Measurements from ENCODE around the gene TBC1D7.

The TBC1D7 gene

GRCh38 chr6:13354331-13355042 is 26.1 kb upstream of the TBC1D7 start:
- no peaks in the 10 kb centered on the region for H3K27me3 ChIP-seq (ENCODE audit: control insufficient read depth, insufficient read depth, low read length)
- no peak overlapping the region for H3K4me3 ChIP-seq (ENCODE audit: low read length)
- H3K4me1 ChIP-seq (ENCODE audit: control insufficient read depth, insufficient read depth, low read length) = peaks cover 9% of the 10 kb centered on the region
- H3K9me3 ChIP-seq (ENCODE audit: control insufficient read depth, low read length) = no peaks in the 10 kb centered on the region
- no peaks in the 10 kb centered on the region for H3K36me3 ChIP-seq (ENCODE audit: control insufficient read depth, insufficient read depth, low read length)
- H3K9ac ChIP-seq (ENCODE audit: low read length) = no peak overlapping the region

- H3K27me3 ChIP-seq (ENCODE audit: control insufficient read depth, insufficient read depth, low read length) = no peaks in the 10 kb centered on the region
- H3K9ac ChIP-seq (ENCODE audit: low read length) = no peak overlapping the region
- H3K4me3 ChIP-seq (ENCODE audit: low read length) = no peak overlapping the region
- H3K9me3 ChIP-seq (ENCODE audit: control insufficient read depth, low read length) = no peaks in the 10 kb centered on the region
- H3K4me1 ChIP-seq (ENCODE audit: control insufficient read depth, insufficient read depth, low read length) = peaks cover 9% of the 10 kb centered on the region
- no peaks in the 10 kb centered on the region for H3K36me3 ChIP-seq (ENCODE audit: control insufficient read depth, insufficient read depth, low read length)
These were observed 23.8 kb upstream of the TBC1D7 start for GRCh38 chr6:13352165-13352564.

GRCh38 chr6:13351271-13351670 is 22.9 kb upstream of the TBC1D7 start:
- Histone ChIP-seq H3K9me3 (ENCODE audit: control insufficient read depth, low read length) (no peaks in the 10 kb centered on the region), H3K4me3 (ENCODE audit: low read length) (no peak overlapping the region), H3K36me3 (ENCODE audit: control insufficient read depth, insufficient read depth, low read length) (no peaks in the 10 kb centered on the region), H3K4me1 (ENCODE audit: control insufficient read depth, insufficient read depth, low read length) (peaks cover 9% of the 10 kb centered on the region), H3K27me3 (ENCODE audit: control insufficient read depth, insufficient read depth, low read length) (no peaks in the 10 kb centered on the region), H3K9ac (ENCODE audit: low read length) (no peak overlapping the region)

GRCh38 chr6:13349811-13350506 is 21.6 kb upstream of the TBC1D7 start:
- no peaks in the 10 kb centered on the region for H3K36me3 ChIP-seq (ENCODE audit: control insufficient read depth, insufficient read depth, low read length)
- H3K9ac ChIP-seq (ENCODE audit: low read length) = no peak overlapping the region
- no peaks in the 10 kb centered on the region for H3K9me3 ChIP-seq (ENCODE audit: control insufficient read depth, low read length)
- no peaks in the 10 kb centered on the region for H3K27me3 ChIP-seq (ENCODE audit: control insufficient read depth, insufficient read depth, low read length)
- peaks cover 1% of the 10 kb centered on the region for H3K4me1 ChIP-seq (ENCODE audit: control insufficient read depth, insufficient read depth, low read length)
- H3K4me3 ChIP-seq (ENCODE audit: low read length) = no peak overlapping the region

GRCh38 chr6:13348334-13349113 is 20.2 kb upstream of the TBC1D7 start:
- Histone ChIP-seq H3K9ac (ENCODE audit: low read length) (no peak overlapping the region), H3K4me3 (ENCODE audit: low read length) (no peak overlapping the region), H3K9me3 (ENCODE audit: control insufficient read depth, low read length) (no peaks in the 10 kb centered on the region), H3K27me3 (ENCODE audit: control insufficient read depth, insufficient read depth, low read length) (no peaks in the 10 kb centered on the region), H3K36me3 (ENCODE audit: control insufficient read depth, insufficient read depth, low read length) (no peaks in the 10 kb centered on the region), H3K4me1 (ENCODE audit: control insufficient read depth, insufficient read depth, low read length) (no peaks in the 10 kb centered on the region)

GRCh38 chr6:13346245-13346644 is 17.9 kb upstream of the TBC1D7 start:
- H3K4me3 ChIP-seq (ENCODE audit: low read length) = no peak overlapping the region
- no peaks in the 10 kb centered on the region for H3K9me3 ChIP-seq (ENCODE audit: control insufficient read depth, low read length)
- no peaks in the 10 kb centered on the region for H3K27me3 ChIP-seq (ENCODE audit: control insufficient read depth, insufficient read depth, low read length)
- no peaks in the 10 kb centered on the region for H3K36me3 ChIP-seq (ENCODE audit: control insufficient read depth, insufficient read depth, low read length)
- no peaks in the 10 kb centered on the region for H3K4me1 ChIP-seq (ENCODE audit: control insufficient read depth, insufficient read depth, low read length)
- H3K9ac ChIP-seq (ENCODE audit: low read length) = no peak overlapping the region

GRCh38 chr6:13342414-13343019 is 14.2 kb upstream of the TBC1D7 start:
- Histone ChIP-seq H3K27me3 (ENCODE audit: control insufficient read depth, insufficient read depth, low read length) (no peaks in the 10 kb centered on the region), H3K4me1 (ENCODE audit: control insufficient read depth, insufficient read depth, low read length) (no peaks in the 10 kb centered on the region), H3K9ac (ENCODE audit: low read length) (no peak overlapping the region), H3K9me3 (ENCODE audit: control insufficient read depth, low read length) (no peaks in the 10 kb centered on the region), H3K36me3 (ENCODE audit: control insufficient read depth, insufficient read depth, low read length) (no peaks in the 10 kb centered on the region), H3K4me3 (ENCODE audit: low read length) (no peak overlapping the region)

GRCh38 chr6:13339863-13340630 is 11.7 kb upstream of the TBC1D7 start:
- no peak overlapping the region for H3K9ac ChIP-seq (ENCODE audit: low read length)
- no peaks in the 10 kb centered on the region for H3K36me3 ChIP-seq (ENCODE audit: control insufficient read depth, insufficient read depth, low read length)
- H3K4me1 ChIP-seq (ENCODE audit: control insufficient read depth, insufficient read depth, low read length) = no peaks in the 10 kb centered on the region
- H3K4me3 ChIP-seq (ENCODE audit: low read length) = no peak overlapping the region
- H3K9me3 ChIP-seq (ENCODE audit: control insufficient read depth, low read length) = no peaks in the 10 kb centered on the region
- no peaks in the 10 kb centered on the region for H3K27me3 ChIP-seq (ENCODE audit: control insufficient read depth, insufficient read depth, low read length)

GRCh38 chr6:13338038-13338437 is 9.7 kb upstream of the TBC1D7 start:
- Histone ChIP-seq H3K9ac (ENCODE audit: low read length) (no peak overlapping the region), H3K27me3 (ENCODE audit: control insufficient read depth, insufficient read depth, low read length) (no peaks in the 10 kb centered on the region), H3K9me3 (ENCODE audit: control insufficient read depth, low read length) (no peaks in the 10 kb centered on the region), H3K4me1 (ENCODE audit: control insufficient read depth, insufficient read depth, low read length) (no peaks in the 10 kb centered on the region), H3K36me3 (ENCODE audit: control insufficient read depth, insufficient read depth, low read length) (no peaks in the 10 kb centered on the region), H3K4me3 (ENCODE audit: low read length) (no peak overlapping the region)

- Histone ChIP-seq H3K4me3 (ENCODE audit: low read length) (no peak overlapping the region), H3K36me3 (ENCODE audit: control insufficient read depth, insufficient read depth, low read length) (no peaks in the 10 kb centered on the region), H3K9ac (ENCODE audit: low read length) (no peak overlapping the region)
These were observed 8.2 kb upstream of the TBC1D7 start for GRCh38 chr6:13336553-13336952.

GRCh38 chr6:13334953-13335352 is 6.6 kb upstream of the TBC1D7 start:
- H3K36me3 ChIP-seq (ENCODE audit: control insufficient read depth, insufficient read depth, low read length) = no peaks in the 10 kb centered on the region
- no peaks in the 10 kb centered on the region for H3K27me3 ChIP-seq (ENCODE audit: control insufficient read depth, insufficient read depth, low read length)
- H3K4me3 ChIP-seq (ENCODE audit: low read length) = no peak overlapping the region
- no peaks in the 10 kb centered on the region for H3K9me3 ChIP-seq (ENCODE audit: control insufficient read depth, low read length)
- H3K9ac ChIP-seq (ENCODE audit: low read length) = no peak overlapping the region
- no peaks in the 10 kb centered on the region for H3K4me1 ChIP-seq (ENCODE audit: control insufficient read depth, insufficient read depth, low read length)

More at GRCh38 chr6:13336553-13336952, 8.2 kb upstream of the TBC1D7 start:
- Histone ChIP-seq H3K4me1 (ENCODE audit: control insufficient read depth, insufficient read depth, low read length) (no peaks in the 10 kb centered on the region), H3K9me3 (ENCODE audit: control insufficient read depth, low read length) (no peaks in the 10 kb centered on the region), H3K27me3 (ENCODE audit: control insufficient read depth, insufficient read depth, low read length) (no peaks in the 10 kb centered on the region)
